Caco-2 (cell line): ENCODE data around the gene NFE2L1. TPM values are rescaled to one million over a fixed set of nuclear protein-coding genes. Genes with fewer than 3 reads are reported as not detected.

Source experiments
- BruUV-seq: library from RNA; stranded (reverse); fragments of 400-500 nt; replicated peaks from 2 replicates; lab custom pipeline; 2021; lab: Mats Ljungman, UMichigan
- CTCF ChIA-PET: fragments of 300-600 bp; sonication (Branson Sonifier 250); formaldehyde crosslinking; loops from one replicate; lab custom pipeline; 2022; ENCODE audit warnings: antibody characterized with exemption; lab: Charles Lee
- POLR2A ChIA-PET: fragments of 300-600 bp; sonication (Branson Sonifier 250); formaldehyde crosslinking; loops from one replicate; lab custom pipeline; 2022; ENCODE audit warnings: antibody characterized with exemption; lab: Charles Lee
- DNase-seq, 2 experiments: peaks; one replicate each; pipeline versions ENCODE4 v3.0.0 to v3.0.0-alpha.2; 2020 to 2022
- H3K27me3 ChIP-seq: replicated peaks from 2 replicates; pipeline ENCODE4 v1.6.0; 2011; ENCODE audit warnings: low read length; ENCODE audit not compliant: control insufficient read depth, insufficient read depth
- H3K36me3 ChIP-seq: 2 replicates; pipeline ENCODE4 v1.5.1; 2011; ENCODE audit warnings: low read length; ENCODE audit not compliant: control insufficient read depth, insufficient read depth
- H3K4me1 ChIP-seq: fragments of 250-450 bp; sonication (Bioruptor Pico); 2 replicates; pipeline ENCODE4 v1.5.1; 2020; ENCODE audit warnings: mild to moderate bottlenecking
- H3K4me3 ChIP-seq: 2 replicates; pipeline ENCODE4 v1.5.1; 2011; ENCODE audit warnings: low read depth, mild to moderate bottlenecking, control low read depth, low read length
- H3K9me3 ChIP-seq: fragments of 250-450 bp; sonication (Bioruptor Pico); 2 replicates; pipeline ENCODE4 v1.5.1; 2020; ENCODE audit warnings: mild to moderate bottlenecking, moderate library complexity
- H3K27ac Mint-ChIP-seq: one replicate; pipeline ENCODE4 v1.8.0; 2022; ENCODE audit warnings: mixed read lengths; ENCODE audit not compliant: unreplicated experiment
- H3K27me3 Mint-ChIP-seq: one replicate; pipeline ENCODE4 v1.8.0; 2022; ENCODE audit warnings: mixed read lengths; ENCODE audit not compliant: insufficient read depth, unreplicated experiment
- H3K36me3 Mint-ChIP-seq: one replicate; pipeline ENCODE4 v1.8.0; 2022; ENCODE audit warnings: mild to moderate bottlenecking, mixed read lengths; ENCODE audit not compliant: insufficient read depth, unreplicated experiment
- H3K4me1 Mint-ChIP-seq: one replicate; pipeline ENCODE4 v1.8.0; 2022; ENCODE audit warnings: low read depth, mixed read lengths; ENCODE audit not compliant: unreplicated experiment
- H3K4me3 Mint-ChIP-seq: one replicate; pipeline ENCODE4 v1.8.0; 2022; ENCODE audit warnings: mild to moderate bottlenecking, moderate library complexity, mixed read lengths; ENCODE audit not compliant: unreplicated experiment
- H3K9me3 Mint-ChIP-seq: one replicate; pipeline ENCODE4 v1.8.0; 2022; ENCODE audit warnings: mixed read lengths; ENCODE audit not compliant: unreplicated experiment
- CTCF ChIP-seq, 2 experiments: fragments of 200-600 bp in 1 of 2; IDR thresholded peaks; 1 replicate in 1 of 2; 2 replicates in 1 of 2; pipeline versions ENCODE4 v1.5.1 to v1.8.0; 2011 to 2022; ENCODE audit warnings: antibody characterized with exemption in 1 of 2, control low read depth in 1 of 2, inconsistent platforms in 1 of 2, low read depth in 1 of 2, low read length in 1 of 2, mild to moderate bottlenecking in 1 of 2, moderate library complexity in 1 of 2; ENCODE audit not compliant: insufficient read depth in 1 of 2, severe bottlenecking in 1 of 2, unreplicated experiment in 1 of 2
- intact Hi-C: fragments of 100-400 bp; cut with micrococcal nuclease; formaldehyde crosslinking; loops from one replicate; pipeline ENCODE4 v1.10.0; 2022; ENCODE audit not compliant: unreplicated experiment
- total RNA-seq: library from RNA; stranded (reverse); gene quantifications from 2 replicates; pipeline ENCODE4 v1.2.3, GENCODE V29; 2022

The NFE2L1 gene
- total RNA-seq, 1 experiment from 2014 or later: 356 TPM

GRCh38 chr17:48011405-48012150 lies 36.6 kb upstream of the NFE2L1 start:
- no peak overlapping the region for H3K27ac Mint-ChIP-seq
- intact Hi-C loops: loop anchor here (1.0 to 2.0 kb wide), 2 partner anchors 15 to 36 kb away; no protein-coding TSS in a partner anchor
- H3K9me3 Mint-ChIP-seq: no peaks in the 10 kb centered on the region
- H3K4me1 ChIP-seq: peaks cover 5% of the 10 kb centered on the region
- H3K4me3 ChIP-seq: peak overlapping the region; percentile 48
- CTCF ChIA-PET: interaction anchor here (0.5 to 2.7 kb wide), 36 partner anchors 9 to 1904 kb away, joined by 3 to 32 read pairs (median 5); partner anchors contain the start of genes CDK5RAP3, LRRC46, MRPL10 and NFE2L1
- DNase-seq: peak; percentile 83
- POLR2A ChIA-PET: interaction anchor here (0.8 to 1.5 kb wide), 5 partner anchors 36 to 116 kb away, joined by 3 to 5 read pairs (median 4); partner anchors contain the start of genes CDK5RAP3, NFE2L1, PNPO and SP2
- H3K36me3 ChIP-seq: no peaks in the 10 kb centered on the region
- TF ChIP-seq CTCF (IDR thresholded peaks at IDR 0.05; ENCODE audit: insufficient read depth in 1 of 2, low read depth in 1 of 2, low read length in 1 of 2, severe bottlenecking in 1 of 2, unreplicated experiment in 1 of 2): peak; percentile 95 to 97
- no peaks in the 10 kb centered on the region for H3K36me3 Mint-ChIP-seq
- H3K27me3 ChIP-seq: no peaks in the 10 kb centered on the region
- no TSS peak for BruUV-seq
- H3K4me3 Mint-ChIP-seq: peak overlapping the region; percentile 70
- no peaks in the 10 kb centered on the region for H3K9me3 ChIP-seq
- H3K4me1 Mint-ChIP-seq: peaks cover 6% of the 10 kb centered on the region
- H3K27me3 Mint-ChIP-seq: peaks cover 4% of the 10 kb centered on the region

GRCh38 chr17:48012151-48012520 lies 36.0 kb upstream of the NFE2L1 start:
- no peaks in the 10 kb centered on the region for H3K36me3 Mint-ChIP-seq
- ChIA-PET POLR2A (interaction anchor here (1.2 to 1.5 kb wide), 2 partner anchors 60 to 117 kb away, joined by 4 to 5 read pairs; partner anchors contain the start of gene SP2), CTCF (interaction anchor here (0.5 to 2.7 kb wide), 24 partner anchors 9 to 1903 kb away, joined by 3 to 32 read pairs (median 6); partner anchors contain the start of genes CDK5RAP3, NFE2L1, PNPO and PRR15L)
- peak in 1 of 2 experiments; percentile 9 for TF ChIP-seq CTCF (IDR thresholded peaks at IDR 0.05; ENCODE audit: insufficient read depth in 1 of 2, low read depth in 1 of 2, low read length in 1 of 2, severe bottlenecking in 1 of 2, unreplicated experiment in 1 of 2)
- intact Hi-C loops: no loop called here
- Histone ChIP-seq H3K9me3 (no peaks in the 10 kb centered on the region), H3K4me1 (peaks cover 5% of the 10 kb centered on the region), H3K4me3 (peak overlapping the region; percentile 48), H3K27me3 (no peaks in the 10 kb centered on the region), H3K36me3 (no peaks in the 10 kb centered on the region)
- BruUV-seq: no TSS peak
- H3K9me3 Mint-ChIP-seq: no peaks in the 10 kb centered on the region
- H3K4me1 Mint-ChIP-seq: peaks cover 6% of the 10 kb centered on the region
- H3K4me3 Mint-ChIP-seq: peak overlapping the region; percentile 70
- no peak overlapping the region for H3K27ac Mint-ChIP-seq
- H3K27me3 Mint-ChIP-seq: peaks cover 4% of the 10 kb centered on the region
- peak in 1 of 2 experiments; percentile 79 for DNase-seq

- peak overlapping the region; percentile 70 for H3K4me3 Mint-ChIP-seq
- no peaks in the 10 kb centered on the region for H3K9me3 Mint-ChIP-seq
- Histone ChIP-seq H3K9me3 (no peaks in the 10 kb centered on the region), H3K36me3 (no peaks in the 10 kb centered on the region), H3K4me3 (peak overlapping the region; percentile 48; the same call in 1 of the 2 replicates), H3K27me3 (no peaks in the 10 kb centered on the region), H3K4me1 (peaks cover 5% of the 10 kb centered on the region)
- H3K27ac Mint-ChIP-seq: no peak overlapping the region
- peaks cover 6% of the 10 kb centered on the region for H3K4me1 Mint-ChIP-seq
- intact Hi-C loops: no loop called here
- H3K36me3 Mint-ChIP-seq: no peaks in the 10 kb centered on the region
- ChIA-PET CTCF (interaction anchor here (0.5 to 2.7 kb wide), 15 partner anchors 9 to 1903 kb away, joined by 3 to 32 read pairs (median 7); partner anchors contain the start of genes CDK5RAP3, NFE2L1 and PRR15L), POLR2A (interaction anchor here (1.2 kb wide), 1 partner anchor 61 kb away, joined by 4 read pairs; no protein-coding TSS in a partner anchor)
- no peak for TF ChIP-seq CTCF (IDR thresholded peaks at IDR 0.05; ENCODE audit: insufficient read depth in 1 of 2, low read depth in 1 of 2, low read length in 1 of 2, severe bottlenecking in 1 of 2, unreplicated experiment in 1 of 2)
- peaks cover 4% of the 10 kb centered on the region for H3K27me3 Mint-ChIP-seq
- DNase-seq: no peak
- BruUV-seq: no TSS peak
Measured at GRCh38 chr17:48012654-48013053, 35.5 kb upstream of the NFE2L1 start.
